Fibroblast of lung (primary cell): ENCODE results near the gene HOXA1. TPM values are rescaled to one million over a fixed set of nuclear protein-coding genes. Genes with fewer than 3 reads are reported as not detected.
A peak's percentile ranks its signal among the peaks of the same experiment; 100 is the strongest.

Experiments
- DNase-seq, 2 donors: peaks; one replicate each; pipeline versions ENCODE4 v3.0.0 to v3.0.0-alpha.2; 2010; ENCODE audit warnings: low read depth in 2 of 2
- H2AFZ ChIP-seq: 2 replicates; pipeline ENCODE4 v1.5.1; 2012; ENCODE audit warnings: low read length, control low read depth, inconsistent platforms
- H3K27ac ChIP-seq: 2 replicates; pipeline ENCODE4 v1.5.1; 2011; ENCODE audit warnings: low read length, control low read depth; ENCODE audit not compliant: insufficient read depth
- H3K27me3 ChIP-seq: 2 replicates; pipeline ENCODE4 v1.5.1; 2011; ENCODE audit warnings: mild to moderate bottlenecking, low read length; ENCODE audit not compliant: control insufficient read depth, insufficient read depth
- H3K36me3 ChIP-seq: 2 replicates; pipeline ENCODE4 v1.5.1; 2011; ENCODE audit warnings: low read length; ENCODE audit not compliant: control insufficient read depth, insufficient read depth
- H3K4me1 ChIP-seq: 2 replicates; pipeline ENCODE4 v1.5.1; 2011; ENCODE audit warnings: low read length; ENCODE audit not compliant: control insufficient read depth, insufficient read depth; ENCODE audit errors: extremely low read depth
- H3K4me2 ChIP-seq: 2 replicates; pipeline ENCODE4 v1.5.1; 2011; ENCODE audit warnings: low read length, control low read depth; ENCODE audit not compliant: insufficient read depth; ENCODE audit errors: extremely low read depth
- H3K4me3 ChIP-seq, 4 experiments: fragments of 200-600 bp in 1 of 4; sonication (generic) in 1 of 4; replicated peaks in 1 of 4; 2 replicates each; pipeline ENCODE4 v1.5.1; 2011 to 2016; ENCODE audit warnings: low read length in 4 of 4, low read depth in 3 of 4, mild to moderate bottlenecking in 3 of 4, control low read depth in 2 of 4, inconsistent platforms in 1 of 4, mixed read lengths in 1 of 4; ENCODE audit not compliant: insufficient read depth in 1 of 4; ENCODE audit errors: control extremely low read depth in 1 of 4
- H3K79me2 ChIP-seq: 2 replicates; pipeline ENCODE4 v1.5.1; 2012; ENCODE audit warnings: mild to moderate bottlenecking, low read length, inconsistent platforms; ENCODE audit not compliant: control insufficient read depth, insufficient read depth
- H3K9ac ChIP-seq: 2 replicates; pipeline ENCODE4 v1.5.1; 2011; ENCODE audit warnings: mild to moderate bottlenecking, low read length, control low read depth; ENCODE audit not compliant: insufficient read depth
- H3K9me3 ChIP-seq: 2 replicates; pipeline ENCODE4 v1.5.1; 2012; ENCODE audit warnings: low read depth, low read length; ENCODE audit not compliant: control insufficient read depth, insufficient read depth
- H4K20me1 ChIP-seq: 2 replicates; pipeline ENCODE4 v1.5.1; 2011; ENCODE audit warnings: low read length; ENCODE audit not compliant: control insufficient read depth, insufficient read depth; ENCODE audit errors: extremely low read depth
- CTCF ChIP-seq, 2 donors: IDR thresholded peaks in 1 of 2; conservative IDR thresholded peaks in 1 of 2; 1 replicate in 1 of 2; 2 replicates in 1 of 2; pipeline ENCODE4 v1.5.1; 2011 to 2012; ENCODE audit warnings: low read length in 2 of 2, control low read depth in 1 of 2, inconsistent platforms in 1 of 2, low read depth in 1 of 2, mild to moderate bottlenecking in 1 of 2
- EZH2 ChIP-seq: IDR thresholded peaks from 2 replicates; pipeline ENCODE4 v1.5.1; 2012; ENCODE audit warnings: low read length, control low read depth, mild to moderate bottlenecking; ENCODE audit errors: missing control alignments
- polyA plus RNA-seq, 2 donors: library from polyadenylated mRNA; depleted of rRNA in 1 of 2; stranded (reverse) in 1 of 2; unstranded in 1 of 2; fragments of >200 nt; gene quantifications; 2 replicates each; pipeline ENCODE4 v1.2.1, GENCODE V29; 2011 to 2012; ENCODE audit warnings: missing spikeins in 1 of 2
- total RNA-seq: library from RNA; depleted of rRNA; stranded (reverse); fragments of >200 nt; gene quantifications from 2 replicates; pipeline ENCODE4 v1.2.1, GENCODE V29; 2014

HOXA1 gene
- total and polyA plus RNA-seq, 2 donors (not counting 1 experiment from before 2014, with no cell fraction given): 0.50 to 0.83 TPM

GRCh38 chr7:27116031-27116961 lies 20.5 kb upstream of the HOXA1 start:
- peaks cover 22% of the 10 kb centered on the region for H3K4me1 ChIP-seq
- peaks cover 70% of the 10 kb centered on the region for H3K79me2 ChIP-seq
- no peaks in the 10 kb centered on the region for H4K20me1 ChIP-seq
- H3K36me3 ChIP-seq: no peaks in the 10 kb centered on the region
- peak overlapping the region; percentile 77 for H3K9ac ChIP-seq
- peak; percentile 22 to 42 for DNase-seq
- no peak overlapping the region for H2AFZ ChIP-seq
- H3K4me3 ChIP-seq: peak overlapping the region; percentile 52 to 92 (median 68)
- H3K9me3 ChIP-seq: no peaks in the 10 kb centered on the region
- H3K27ac ChIP-seq: peak overlapping the region; percentile 88
- H3K27me3 ChIP-seq: no peaks in the 10 kb centered on the region
- H3K4me2 ChIP-seq: peak overlapping the region; percentile 98
- no peak for TF ChIP-seq EZH2

- peak; percentile 90 to 91 for DNase-seq
- no peak overlapping the region for H2AFZ ChIP-seq
- H3K4me3 ChIP-seq: peak overlapping the region; percentile 52 to 92 (median 68)
- H3K79me2 ChIP-seq: peaks cover 71% of the 10 kb centered on the region
- H3K27ac ChIP-seq: peak overlapping the region; percentile 88
- TF ChIP-seq CTCF (conservative IDR thresholded peaks at IDR 0.05 in 1 of 2, IDR thresholded peaks at IDR 0.05 in 1 of 2; ENCODE audit: low read depth in 1 of 2, low read length in 2 of 2): no peak
- TF ChIP-seq EZH2: no peak
- H3K9ac ChIP-seq: peak overlapping the region; percentile 77
- no peaks in the 10 kb centered on the region for H3K27me3 ChIP-seq
- H3K9me3 ChIP-seq: no peaks in the 10 kb centered on the region
- H3K4me2 ChIP-seq: peak overlapping the region; percentile 98
- no peaks in the 10 kb centered on the region for H4K20me1 ChIP-seq
- H3K36me3 ChIP-seq: no peaks in the 10 kb centered on the region
- peaks cover 17% of the 10 kb centered on the region for H3K4me1 ChIP-seq
Observed at GRCh38 chr7:27115221-27116026, 19.6 kb upstream of the HOXA1 start.

- Histone ChIP-seq H3K4me1 (peaks cover 17% of the 10 kb centered on the region), H2AFZ (no peak overlapping the region), H3K9ac (no peak overlapping the region), H4K20me1 (no peaks in the 10 kb centered on the region), H3K27ac (peak overlapping the region; percentile 88), H3K4me3 (peak overlapping the region; percentile 1 to 92 (median 66)), H3K4me2 (peak overlapping the region; percentile 98), H3K36me3 (no peaks in the 10 kb centered on the region), H3K9me3 (no peaks in the 10 kb centered on the region), H3K79me2 (peaks cover 74% of the 10 kb centered on the region), H3K27me3 (no peaks in the 10 kb centered on the region)
- TF ChIP-seq CTCF (conservative IDR thresholded peaks at IDR 0.05 in 1 of 2, IDR thresholded peaks at IDR 0.05 in 1 of 2; ENCODE audit: low read depth in 1 of 2, low read length in 2 of 2) (no peak), EZH2 (no peak)
- no peak for DNase-seq
Observed at GRCh38 chr7:27114881-27115220, 19.1 kb upstream of the HOXA1 start.
